Measurements from ENCODE around the gene SLC28A2. TPM values are rescaled to one million over a fixed set of nuclear protein-coding genes. Genes with fewer than 3 reads are reported as not detected.

The SLC28A2 gene
- total and polyA plus RNA-seq, 2 of the 13 experiments (the other 11 are each of a cell fraction or from before 2014, with no cell fraction given), result 0.01 to 0.11 TPM

- TF ChIP-seq THAP11 (CRISPR knock-in tag; IDR thresholded peaks at IDR 0.05), result peak; percentile 88
- TF ChIP-seq ATF1 (CRISPR knock-in tag; IDR thresholded peaks at IDR 0.05), result peak; percentile 90
- TF ChIP-seq EP300 (IDR thresholded peaks at IDR 0.05; ENCODE audit: low read depth in 2 of 2, low read length in 2 of 2), result no peak
- peak; percentile 41; the same call in 1 of the 2 replicates for TF ChIP-seq EP300 (CRISPR knock-in tag; IDR thresholded peaks at IDR 0.05; ENCODE audit: borderline replicate concordance)
- 0 out of 2 replicates have a peak, but pooled peaks have one; percentile 25 for TF ChIP-seq UBTF (CRISPR knock-in tag; IDR thresholded peaks at IDR 0.05)
- peak; percentile 99 for TF ChIP-seq SP4 (CRISPR knock-in tag; IDR thresholded peaks at IDR 0.05)
- peak; percentile 60; the same call in 1 of the 2 replicates for TF ChIP-seq DR1 (CRISPR knock-in tag; IDR thresholded peaks at IDR 0.05)
- 0 out of 2 replicates have a peak, but pooled peaks have one; percentile 17 for TF ChIP-seq ZNF776 (CRISPR knock-in tag; IDR thresholded peaks at IDR 0.05)
- TF ChIP-seq, protein P1, sequence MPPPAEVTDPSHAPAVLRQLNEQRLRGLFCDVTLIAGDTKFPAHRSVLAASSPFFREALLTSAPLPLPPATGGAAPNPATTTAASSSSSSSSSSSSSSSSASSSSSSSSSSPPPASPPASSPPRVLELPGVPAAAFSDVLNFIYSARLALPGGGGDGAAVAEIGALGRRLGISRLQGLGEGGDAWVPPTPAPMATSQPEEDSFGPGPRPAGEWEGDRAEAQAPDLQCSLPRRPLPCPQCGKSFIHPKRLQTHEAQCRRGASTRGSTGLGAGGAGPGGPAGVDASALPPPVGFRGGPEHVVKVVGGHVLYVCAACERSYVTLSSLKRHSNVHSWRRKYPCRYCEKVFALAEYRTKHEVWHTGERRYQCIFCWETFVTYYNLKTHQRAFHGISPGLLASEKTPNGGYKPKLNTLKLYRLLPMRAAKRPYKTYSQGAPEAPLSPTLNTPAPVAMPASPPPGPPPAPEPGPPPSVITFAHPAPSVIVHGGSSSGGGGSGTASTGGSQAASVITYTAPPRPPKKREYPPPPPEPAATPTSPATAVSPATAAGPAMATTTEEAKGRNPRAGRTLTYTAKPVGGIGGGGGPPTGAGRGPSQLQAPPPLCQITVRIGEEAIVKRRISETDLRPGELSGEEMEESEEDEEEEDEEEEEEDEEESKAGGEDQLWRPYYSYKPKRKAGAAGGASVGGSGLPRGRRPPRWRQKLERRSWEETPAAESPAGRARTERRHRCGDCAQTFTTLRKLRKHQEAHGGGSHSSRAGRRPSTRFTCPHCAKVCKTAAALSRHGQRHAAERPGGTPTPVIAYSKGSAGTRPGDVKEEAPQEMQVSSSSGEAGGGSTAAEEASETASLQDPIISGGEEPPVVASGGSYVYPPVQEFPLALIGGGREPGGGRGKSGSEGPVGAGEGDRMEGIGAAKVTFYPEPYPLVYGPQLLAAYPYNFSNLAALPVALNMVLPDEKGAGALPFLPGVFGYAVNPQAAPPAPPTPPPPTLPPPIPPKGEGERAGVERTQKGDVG (CRISPR knock-in tag; IDR thresholded peaks at IDR 0.05; ENCODE audit: borderline replicate concordance), result no peak
- no peak for TF ChIP-seq PCBP1 (IDR thresholded peaks at IDR 0.05; ENCODE audit: borderline replicate concordance, low read depth, low read length)
- TF ChIP-seq TFAP4 (IDR thresholded peaks at IDR 0.05; ENCODE audit: borderline replicate concordance, low read depth), result peak; percentile 15; the same call in 1 of the 2 replicates
- peak; percentile 88 for TF ChIP-seq ZMYM4 (CRISPR knock-in tag; IDR thresholded peaks at IDR 0.05)
- peak; percentile 66 for TF ChIP-seq TEAD3 (CRISPR knock-in tag; optimal IDR thresholded peaks at IDR 0.05; ENCODE audit: borderline replicate concordance)
- no peak for TF ChIP-seq ZNF577 (CRISPR knock-in tag; IDR thresholded peaks at IDR 0.05; ENCODE audit: borderline replicate concordance, low read depth)
- TF ChIP-seq ZNF710 (CRISPR knock-in tag; IDR thresholded peaks at IDR 0.05; ENCODE audit: borderline replicate concordance), result 0 out of 2 replicates have a peak, but pooled peaks have one; percentile 30
- no peak for TF ChIP-seq NONO (IDR thresholded peaks at IDR 0.05)
- peak; percentile 65 for TF ChIP-seq NONO (CRISPR knock-in tag; conservative IDR thresholded peaks at IDR 0.05)
- TF ChIP-seq CREB1 (IDR thresholded peaks at IDR 0.05), result peak; percentile 91
- peak; percentile 97 for TF ChIP-seq CREB1 (CRISPR knock-in tag; IDR thresholded peaks at IDR 0.05)
- peak; percentile 59 for TF ChIP-seq SRSF1 (optimal IDR thresholded peaks at IDR 0.05; ENCODE audit: low read depth, low read length)
- 0 out of 2 replicates have a peak, but pooled peaks have one; percentile 49 for TF ChIP-seq SMAD1 (CRISPR knock-in tag; IDR thresholded peaks at IDR 0.05; ENCODE audit: borderline replicate concordance, low read depth)
- TF ChIP-seq ZNF136 (CRISPR knock-in tag; IDR thresholded peaks at IDR 0.05; ENCODE audit: low read depth), result 0 out of 2 replicates have a peak, but pooled peaks have one; percentile 34
Measured at GRCh38 chr15:45279024-45279698, 27.1 kb downstream of the SLC28A2 start (continued).
